ENCODE measurements around the gene PRPF40B.
A peak's percentile ranks its signal among the peaks of the same experiment; 100 is the strongest.

The PRPF40B gene

GRCh38 chr12:49689785-49690184, 66.4 kb downstream of the PRPF40B start:
- peak; percentile 2 for DNase-seq

GRCh38 chr12:49692851-49693250, 69.5 kb downstream of the PRPF40B start:
- DNase-seq, result no peak

GRCh38 chr12:49693931-49694444, 70.6 kb downstream of the PRPF40B start:
- DNase-seq, result no peak
